Lower leg skin (tissue), 3 donors: Measurements from ENCODE around the gene THOC3.

Experiments
- POLR2A ChIP-seq, 2 donors: fragments of 450-650 bp; IDR thresholded peaks; one replicate each; pipeline ENCODE4 v1.6.1; 2016 to 2017; ENCODE audit warnings: antibody characterized with exemption in 2 of 2, mild to moderate bottlenecking in 1 of 2, moderate library complexity in 1 of 2
- TF ChIP-seq, protein P1 (sequence below), 3 donors: fragments of 450-650 bp; IDR thresholded peaks; one replicate each; pipeline ENCODE4 v1.5.1; 2016; ENCODE audit warnings: antibody characterized with exemption in 3 of 3, mild to moderate bottlenecking in 3 of 3, moderate library complexity in 2 of 3

- TF ChIP-seq, protein P1, sequence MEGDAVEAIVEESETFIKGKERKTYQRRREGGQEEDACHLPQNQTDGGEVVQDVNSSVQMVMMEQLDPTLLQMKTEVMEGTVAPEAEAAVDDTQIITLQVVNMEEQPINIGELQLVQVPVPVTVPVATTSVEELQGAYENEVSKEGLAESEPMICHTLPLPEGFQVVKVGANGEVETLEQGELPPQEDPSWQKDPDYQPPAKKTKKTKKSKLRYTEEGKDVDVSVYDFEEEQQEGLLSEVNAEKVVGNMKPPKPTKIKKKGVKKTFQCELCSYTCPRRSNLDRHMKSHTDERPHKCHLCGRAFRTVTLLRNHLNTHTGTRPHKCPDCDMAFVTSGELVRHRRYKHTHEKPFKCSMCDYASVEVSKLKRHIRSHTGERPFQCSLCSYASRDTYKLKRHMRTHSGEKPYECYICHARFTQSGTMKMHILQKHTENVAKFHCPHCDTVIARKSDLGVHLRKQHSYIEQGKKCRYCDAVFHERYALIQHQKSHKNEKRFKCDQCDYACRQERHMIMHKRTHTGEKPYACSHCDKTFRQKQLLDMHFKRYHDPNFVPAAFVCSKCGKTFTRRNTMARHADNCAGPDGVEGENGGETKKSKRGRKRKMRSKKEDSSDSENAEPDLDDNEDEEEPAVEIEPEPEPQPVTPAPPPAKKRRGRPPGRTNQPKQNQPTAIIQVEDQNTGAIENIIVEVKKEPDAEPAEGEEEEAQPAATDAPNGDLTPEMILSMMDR (IDR thresholded peaks at IDR 0.05) = no peak
- TF ChIP-seq POLR2A (IDR thresholded peaks at IDR 0.05) = no peak
Measured at GRCh38 chr5:175922192-175922885, 45.8 kb downstream of the THOC3 start.
